ENCODE results near the gene SLC16A2. TPM values are rescaled to one million over a fixed set of nuclear protein-coding genes. Genes with fewer than 3 reads are reported as not detected.
A peak's percentile ranks its signal among the peaks of the same experiment; 100 is the strongest.

The SLC16A2 gene
- polyA plus RNA-seq, 1 of the 3 experiments (the other 2 are of a cell fraction): 10.9 TPM

- CTCF ChIA-PET: interaction anchor here (0.5 to 2.7 kb wide), 13 partner anchors 9 to 492 kb away, joined by 3 to 36 read pairs (median 4); no protein-coding TSS in a partner anchor
Observed at GRCh38 chrX:74492720-74493201, 71.5 kb downstream of the SLC16A2 start.

GRCh38 chrX:74493806-74494205 is 72.5 kb downstream of the SLC16A2 start:
- WGBS (ENCODE audit: low lambda C conversion rate): 34% methylated on average over 3 of the region's 3 CpGs
- ChIA-PET CTCF (interaction anchor here (0.6 to 2.7 kb wide), 4 partner anchors 10 to 71 kb away, joined by 3 to 36 read pairs (median 5); no protein-coding TSS in a partner anchor), POLR2A (no interaction called here)
- no peaks in the 10 kb centered on the region for H3K9me2 ChIP-seq
- H3K27me3 ChIP-seq (ENCODE audit: insufficient read depth): no peaks in the 10 kb centered on the region
- no peaks in the 10 kb centered on the region for H4K20me1 ChIP-seq (ENCODE audit: insufficient read depth)
- H2AFZ ChIP-seq (ENCODE audit: low read depth): no peak overlapping the region
- no peak overlapping the region for H3K27ac ChIP-seq (ENCODE audit: low read depth in 2 of 2, low read length in 1 of 2)
- H3K9me3 ChIP-seq: no peaks in the 10 kb centered on the region
- no peaks in the 10 kb centered on the region for H3F3A ChIP-seq (replicated peaks; ENCODE audit: insufficient read depth)
- H3K4me3 ChIP-seq (ENCODE audit: low read depth in 2 of 2, low read length in 1 of 2): no peak overlapping the region
- no peak overlapping the region for H3K9ac ChIP-seq
- no peaks in the 10 kb centered on the region for H3K79me2 ChIP-seq (ENCODE audit: insufficient read depth)
- H3K4me1 ChIP-seq (ENCODE audit: control insufficient read depth in 1 of 2, insufficient read depth in 2 of 2, low read depth in 1 of 2, low read length in 1 of 2): peaks cover 0 to 8% of the 10 kb centered on the region in 2 experiments; a peak in 1 of 4 replicates
- H3K4me2 ChIP-seq: no peak overlapping the region
- no peak for DNase-seq
- no peaks in the 10 kb centered on the region for H3K36me3 ChIP-seq (replicated peaks in 1 of 2; ENCODE audit: control insufficient read depth in 1 of 2, insufficient read depth in 2 of 2, low read length in 1 of 2)
- no peak for TF ChIP-seq ELF1 (IDR thresholded peaks at IDR 0.05)
- no peak for TF ChIP-seq CTCF (IDR thresholded peaks at IDR 0.05)
- no peak for TF ChIP-seq MXI1 (IDR thresholded peaks at IDR 0.05; ENCODE audit: low read depth, low read length)
- TF ChIP-seq ZBTB33 (IDR thresholded peaks at IDR 0.05; ENCODE audit: borderline replicate concordance, low read depth): no peak
- no peak for TF ChIP-seq MEF2A (IDR thresholded peaks at IDR 0.05; ENCODE audit: borderline replicate concordance, low read depth)
- TF ChIP-seq CHD2 (IDR thresholded peaks at IDR 0.05; ENCODE audit: low read length, partially characterized antibody): no peak
- TF ChIP-seq GATA2 (CRISPR knock-in tag; IDR thresholded peaks at IDR 0.05): no peak
- no peak for TF ChIP-seq YY1 (IDR thresholded peaks at IDR 0.05; ENCODE audit: low read depth)
- no peak for TF ChIP-seq GABPA (IDR thresholded peaks at IDR 0.05; ENCODE audit: low read depth)

More at GRCh38 chrX:74492720-74493201, 71.5 kb downstream of the SLC16A2 start:
- Histone ChIP-seq H3K9ac (no peak overlapping the region), H3K4me1 (ENCODE audit: control insufficient read depth in 1 of 2, insufficient read depth in 2 of 2, low read depth in 1 of 2, low read length in 1 of 2) (peaks cover 0 to 8% of the 10 kb centered on the region in 2 experiments; a peak in 1 of 4 replicates), H3K9me2 (no peaks in the 10 kb centered on the region), H3K27me3 (ENCODE audit: insufficient read depth) (no peaks in the 10 kb centered on the region), H2AFZ (ENCODE audit: low read depth) (no peak overlapping the region), H3K27ac (ENCODE audit: low read depth in 2 of 2, low read length in 1 of 2) (no peak overlapping the region), H3K79me2 (ENCODE audit: insufficient read depth) (no peaks in the 10 kb centered on the region), H3K4me2 (no peak overlapping the region), H3K4me3 (ENCODE audit: low read depth in 2 of 2, low read length in 1 of 2) (no peak overlapping the region), H3K36me3 (replicated peaks in 1 of 2; ENCODE audit: control insufficient read depth in 1 of 2, insufficient read depth in 2 of 2, low read length in 1 of 2) (no peaks in the 10 kb centered on the region), H4K20me1 (ENCODE audit: insufficient read depth) (no peaks in the 10 kb centered on the region), H3K9me3 (no peaks in the 10 kb centered on the region), H3F3A (replicated peaks; ENCODE audit: insufficient read depth) (no peaks in the 10 kb centered on the region)
- POLR2A ChIA-PET: no interaction called here
- TF ChIP-seq RAD21 (IDR thresholded peaks at IDR 0.05; ENCODE audit: low read length) (peak; percentile 55), SMC3 (IDR thresholded peaks at IDR 0.05; ENCODE audit: low read depth, low read length) (peak; percentile 31; the same call in 1 of the 2 replicates), PBX3 (IDR thresholded peaks at IDR 0.05) (no peak), CTCF (IDR thresholded peaks at IDR 0.05) (peak; percentile 23; the same call in 1 of the 2 replicates), NFIC (IDR thresholded peaks at IDR 0.05; ENCODE audit: borderline replicate concordance) (no peak)
- peak; percentile 16 for DNase-seq
- 20% methylated on average over 3 of the region's 3 CpGs for whole genome bisulfite sequencing (ENCODE audit: low lambda C conversion rate)
